ENCODE data around the gene SLC39A9.
"Not testable (repeated sequence)": the region's sequence is repeated elsewhere in the genome, so short reads cannot be mapped to it uniquely, and the experiment has no call there.

The SLC39A9 gene

GRCh38 chr14:69370061-69370460 lies 28.4 kb upstream of the SLC39A9 start:
- DNase-seq (ENCODE audit: low read depth): no peak

- no peak for DNase-seq (ENCODE audit: low read depth)
Observed at GRCh38 chr14:69372146-69372545, 26.3 kb upstream of the SLC39A9 start.

- DNase-seq (ENCODE audit: low read depth): no peak
Observed at GRCh38 chr14:69373104-69373503, 25.4 kb upstream of the SLC39A9 start.

- DNase-seq (ENCODE audit: low read depth): no peak
Observed at GRCh38 chr14:69374235-69374634, 24.3 kb upstream of the SLC39A9 start.

GRCh38 chr14:69375182-69375581 lies 23.3 kb upstream of the SLC39A9 start:
- DNase-seq (ENCODE audit: low read depth): no peak

- DNase-seq (ENCODE audit: low read depth): no peak
Observed at GRCh38 chr14:69375722-69376121, 22.8 kb upstream of the SLC39A9 start.

- DNase-seq (ENCODE audit: low read depth): peak; percentile 41
Observed at GRCh38 chr14:69376439-69376838, 22.1 kb upstream of the SLC39A9 start.

GRCh38 chr14:69378274-69378673 lies 20.2 kb upstream of the SLC39A9 start:
- no peak for DNase-seq (ENCODE audit: low read depth)

GRCh38 chr14:69387311-69387710 lies 11.2 kb upstream of the SLC39A9 start:
- no peak for DNase-seq (ENCODE audit: low read depth)

GRCh38 chr14:69391400-69391799 lies 7.1 kb upstream of the SLC39A9 start:
- DNase-seq (ENCODE audit: low read depth): not testable (repeated sequence)

GRCh38 chr14:69392481-69392880 lies 6.0 kb upstream of the SLC39A9 start:
- no peak for DNase-seq (ENCODE audit: low read depth)

- DNase-seq (ENCODE audit: low read depth): no peak
Observed at GRCh38 chr14:69395929-69396328, 2.6 kb upstream of the SLC39A9 start.

- DNase-seq (ENCODE audit: low read depth): no peak
Observed at GRCh38 chr14:69398818-69399210, 322 bp downstream of the SLC39A9 start.

- no peak for DNase-seq (ENCODE audit: low read depth)
Observed at GRCh38 chr14:69399750-69400149, 1.3 kb downstream of the SLC39A9 start.

- DNase-seq (ENCODE audit: low read depth): no peak
Observed at GRCh38 chr14:69400154-69400553, 1.7 kb downstream of the SLC39A9 start.

- DNase-seq (ENCODE audit: low read depth): no peak
Observed at GRCh38 chr14:69401841-69402240, 3.3 kb downstream of the SLC39A9 start.

- no peak for DNase-seq (ENCODE audit: low read depth)
Observed at GRCh38 chr14:69404478-69404877, 6.0 kb downstream of the SLC39A9 start.

- no peak for DNase-seq (ENCODE audit: low read depth)
Observed at GRCh38 chr14:69404883-69405282, 6.4 kb downstream of the SLC39A9 start.

- no peak for DNase-seq (ENCODE audit: low read depth)
Observed at GRCh38 chr14:69405762-69406161, 7.3 kb downstream of the SLC39A9 start.

- no peak for DNase-seq (ENCODE audit: low read depth)
Observed at GRCh38 chr14:69408331-69408960, 10.0 kb downstream of the SLC39A9 start.

GRCh38 chr14:69413483-69413882 lies 15.0 kb downstream of the SLC39A9 start:
- no peak for DNase-seq (ENCODE audit: low read depth)

- not testable (repeated sequence) for DNase-seq (ENCODE audit: low read depth)
Observed at GRCh38 chr14:69416087-69416486, 17.6 kb downstream of the SLC39A9 start.

- peak; percentile 6 for DNase-seq (ENCODE audit: low read depth)
Observed at GRCh38 chr14:69423279-69423678, 24.8 kb downstream of the SLC39A9 start.

- DNase-seq (ENCODE audit: low read depth): peak; percentile 12
Observed at GRCh38 chr14:69424149-69424923, 25.8 kb downstream of the SLC39A9 start.

Data from stromal cell of bone marrow (primary cell).